Kidney (tissue), 14 donors: ENCODE measurements around the gene AXIN1. TPM values are rescaled to one million over a fixed set of nuclear protein-coding genes. Genes with fewer than 3 reads are reported as not detected.

Source experiments
- DNase-seq, 5 donors: peaks; one replicate each; pipeline ENCODE4 v3.0.0-alpha.2; 2013 to 2020
- FAIRE-seq: peaks from 2 replicates; lab custom pipeline; 2012; peaks lifted over from hg19 to GRCh38; lab: Jason Lieb, UNC
- H3K27ac ChIP-seq, 2 donors: one replicate each; pipeline ENCODE4 v1.7.0; 2013; ENCODE audit warnings: low read depth in 2 of 2, low read length in 2 of 2, inconsistent platforms in 1 of 2
- H3K27me3 ChIP-seq: one replicate; pipeline ENCODE4 v1.7.1; 2013; ENCODE audit warnings: low read length, inconsistent platforms; ENCODE audit not compliant: control insufficient read depth, insufficient read depth
- H3K36me3 ChIP-seq, 3 donors: one replicate each; pipeline versions ENCODE4 v1.7.0 to v1.7.1; 2013; ENCODE audit warnings: low read length in 3 of 3, control low read depth in 1 of 3, inconsistent platforms in 1 of 3; ENCODE audit not compliant: insufficient read depth in 3 of 3, control insufficient read depth in 2 of 3
- H3K4me1 ChIP-seq, 3 donors: one replicate each; pipeline versions ENCODE4 v1.7.0 to v1.7.1; 2013; ENCODE audit warnings: low read length in 3 of 3, inconsistent platforms in 1 of 3, low read depth in 1 of 3; ENCODE audit not compliant: control insufficient read depth in 2 of 3, insufficient read depth in 2 of 3
- H3K4me3 ChIP-seq, 3 donors: one replicate each; pipeline versions ENCODE4 v1.7.0 to v1.8.1; 2013; ENCODE audit warnings: low read length in 3 of 3, control low read depth in 1 of 3, inconsistent platforms in 1 of 3
- H3K9ac ChIP-seq, 3 donors: one replicate each; pipeline versions ENCODE4 v1.7.0 to v1.7.1; 2013; ENCODE audit warnings: low read length in 3 of 3, control low read depth in 1 of 3, inconsistent platforms in 1 of 3
- H3K9me3 ChIP-seq, 3 donors: one replicate each; pipeline versions ENCODE4 v1.7.0 to v1.7.1; 2013; ENCODE audit warnings: low read length in 3 of 3, control low read depth in 1 of 3, inconsistent platforms in 1 of 3; ENCODE audit not compliant: control insufficient read depth in 2 of 3, insufficient read depth in 1 of 3
- CTCF ChIP-seq: IDR thresholded peaks from 3 replicates; pipeline ENCODE4 v1.5.1; 2012; ENCODE audit warnings: mild to moderate bottlenecking, moderate library complexity, borderline replicate concordance; ENCODE audit not compliant: insufficient read depth; ENCODE audit errors: extremely low read depth
- intact Hi-C: fragments of 100-400 bp; cut with DNase I; formaldehyde crosslinking; loops from one replicate; pipeline ENCODE4 v1.11.1; 2022
- polyA plus RNA-seq: library from polyadenylated mRNA; stranded (reverse); fragments of 350-450 nt; fragmentation: Illumina TruSeq; extraction: RNeasy Lipid Tissue Mini Kit (QIAGEN cat#74804); gene quantifications from one replicate; pipeline ENCODE4 v1.2.3, GENCODE V29; 2014; ENCODE audit warnings: low read depth, low replicate concordance; ENCODE audit not compliant: insufficient read depth
- total RNA-seq: library from RNA; stranded (reverse); fragmentation: NEBNext Ultra II Directional; extraction: Animal tissue kit (Norgen Biotek cat#: 25700); gene quantifications from one replicate; pipeline ENCODE4 v1.2.1, GENCODE V29; 2021
- donor health status: control.
- donor health status: control.
- donor health status: control.
- donor health status: control.
- donor health status: control.
- donor health status: DM: yes; HTN: yes; CAD: no.
- donor health status: Normal renal cell carcinoma (clear cell type).

The AXIN1 gene
- total and polyA plus RNA-seq, 2 donors from 2014 or later: 9.7 to 24.6 TPM

GRCh38 chr16:264440-264951 lies 88.0 kb downstream of the AXIN1 start:
- FAIRE-seq: no peak
- DNase-seq: no peak
- no peak overlapping the region for H3K9ac ChIP-seq
- no peaks in the 10 kb centered on the region for H3K4me1 ChIP-seq
- peaks cover 0 to 2% (median 0%) of the 10 kb centered on the region in 3 donors for H3K9me3 ChIP-seq
- peaks cover 0 to 26% (median 11%) of the 10 kb centered on the region in 3 donors for H3K36me3 ChIP-seq
- no peak overlapping the region for H3K27ac ChIP-seq
- no peak overlapping the region for H3K4me3 ChIP-seq
- TF ChIP-seq CTCF: no peak
- intact Hi-C loops: no loop called here
- H3K27me3 ChIP-seq: no peaks in the 10 kb centered on the region

GRCh38 chr16:263944-264343 lies 88.6 kb downstream of the AXIN1 start:
- Histone ChIP-seq H3K4me1 (no peaks in the 10 kb centered on the region), H3K36me3 (peaks cover 0 to 30% (median 14%) of the 10 kb centered on the region in 3 donors), H3K4me3 (no peak overlapping the region), H3K27ac (no peak overlapping the region), H3K9me3 (peaks cover 0 to 2% (median 0%) of the 10 kb centered on the region in 3 donors), H3K9ac (no peak overlapping the region), H3K27me3 (no peaks in the 10 kb centered on the region)
- FAIRE-seq (no peak), DNase-seq (no peak)
- TF ChIP-seq CTCF: no peak
- intact Hi-C loops: no loop called here

GRCh38 chr16:263182-263774 lies 89.2 kb downstream of the AXIN1 start:
- Histone ChIP-seq H3K36me3 (peaks cover 0 to 30% (median 14%) of the 10 kb centered on the region in 3 donors), H3K27me3 (no peaks in the 10 kb centered on the region), H3K4me3 (no peak overlapping the region), H3K4me1 (no peaks in the 10 kb centered on the region), H3K9me3 (peaks cover 0 to 2% (median 0%) of the 10 kb centered on the region in 3 donors), H3K27ac (no peak overlapping the region), H3K9ac (no peak overlapping the region)
- FAIRE-seq: no peak
- TF ChIP-seq CTCF: no peak
- DNase-seq: no peak
- intact Hi-C loops: no loop called here
